Ishikawa (cell line): ENCODE measurements around the gene COL5A2.

ENCODE experiments used
- CEBPB ChIP-seq: IDR thresholded peaks from 2 replicates; pipeline ENCODE4 v1.6.1; 2012
- CREB1 ChIP-seq: IDR thresholded peaks from 2 replicates; pipeline ENCODE4 v1.6.1; 2012; ENCODE audit warnings: low read depth
- EGR1 ChIP-seq: IDR thresholded peaks from 2 replicates; pipeline ENCODE4 v1.6.1; 2012
- EP300 ChIP-seq: IDR thresholded peaks from 2 replicates; pipeline ENCODE4 v1.6.1; 2012; ENCODE audit warnings: borderline replicate concordance
- FOXM1 ChIP-seq: IDR thresholded peaks from 2 replicates; pipeline ENCODE4 v1.6.1; 2012; ENCODE audit warnings: low read depth, borderline replicate concordance
- MAX ChIP-seq: IDR thresholded peaks from 2 replicates; pipeline ENCODE4 v1.6.1; 2012
- RAD21 ChIP-seq: IDR thresholded peaks from 2 replicates; pipeline ENCODE4 v1.6.1; 2012; ENCODE audit warnings: low read depth
- TAF1 ChIP-seq: IDR thresholded peaks from 2 replicates; pipeline ENCODE4 v1.6.1; 2012; ENCODE audit warnings: low read depth, mild to moderate bottlenecking
- TEAD4 ChIP-seq: IDR thresholded peaks from 2 replicates; pipeline ENCODE4 v1.6.1; 2012

GRCh38 chr2:189018631-189019030 is 160.9 kb downstream of the COL5A2 start:
- TF ChIP-seq FOXM1 = no peak
- no peak for TF ChIP-seq EGR1
- TF ChIP-seq MAX = no peak
- TF ChIP-seq CREB1 = no peak
- no peak for TF ChIP-seq EP300
- no peak for TF ChIP-seq TAF1
- no peak for TF ChIP-seq CEBPB
- TF ChIP-seq RAD21 = no peak
- no peak for TF ChIP-seq TEAD4
